ENCODE data around the gene EIF4ENIF1.

The EIF4ENIF1 gene

GRCh38 chr22:31481129-31481528 is 8.5 kb downstream of the EIF4ENIF1 start:
- H3K4me3 ChIP-seq (ENCODE audit: control insufficient read depth, low read depth, low read length) = no peak overlapping the region
- DNase-seq (ENCODE audit: low read depth) = no peak
- TF ChIP-seq, protein P1, sequence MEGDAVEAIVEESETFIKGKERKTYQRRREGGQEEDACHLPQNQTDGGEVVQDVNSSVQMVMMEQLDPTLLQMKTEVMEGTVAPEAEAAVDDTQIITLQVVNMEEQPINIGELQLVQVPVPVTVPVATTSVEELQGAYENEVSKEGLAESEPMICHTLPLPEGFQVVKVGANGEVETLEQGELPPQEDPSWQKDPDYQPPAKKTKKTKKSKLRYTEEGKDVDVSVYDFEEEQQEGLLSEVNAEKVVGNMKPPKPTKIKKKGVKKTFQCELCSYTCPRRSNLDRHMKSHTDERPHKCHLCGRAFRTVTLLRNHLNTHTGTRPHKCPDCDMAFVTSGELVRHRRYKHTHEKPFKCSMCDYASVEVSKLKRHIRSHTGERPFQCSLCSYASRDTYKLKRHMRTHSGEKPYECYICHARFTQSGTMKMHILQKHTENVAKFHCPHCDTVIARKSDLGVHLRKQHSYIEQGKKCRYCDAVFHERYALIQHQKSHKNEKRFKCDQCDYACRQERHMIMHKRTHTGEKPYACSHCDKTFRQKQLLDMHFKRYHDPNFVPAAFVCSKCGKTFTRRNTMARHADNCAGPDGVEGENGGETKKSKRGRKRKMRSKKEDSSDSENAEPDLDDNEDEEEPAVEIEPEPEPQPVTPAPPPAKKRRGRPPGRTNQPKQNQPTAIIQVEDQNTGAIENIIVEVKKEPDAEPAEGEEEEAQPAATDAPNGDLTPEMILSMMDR (IDR thresholded peaks at IDR 0.05; ENCODE audit: control insufficient read depth, insufficient read depth, low read depth, low read length, missing control alignments) = no peak

GRCh38 chr22:31477329-31477728 is 12.3 kb downstream of the EIF4ENIF1 start:
- no peak for DNase-seq (ENCODE audit: low read depth)
- no peak overlapping the region for H3K4me3 ChIP-seq (ENCODE audit: control insufficient read depth, low read depth, low read length)
- TF ChIP-seq, protein P1 (IDR thresholded peaks at IDR 0.05; ENCODE audit: control insufficient read depth, insufficient read depth, low read depth, low read length, missing control alignments) = no peak

- TF ChIP-seq, protein P1 (IDR thresholded peaks at IDR 0.05; ENCODE audit: control insufficient read depth, insufficient read depth, low read depth, low read length, missing control alignments) = no peak
- no peak for DNase-seq (ENCODE audit: low read depth)
- no peak overlapping the region for H3K4me3 ChIP-seq (ENCODE audit: control insufficient read depth, low read depth, low read length)
Measured at GRCh38 chr22:31475800-31476199, 13.8 kb downstream of the EIF4ENIF1 start.

GRCh38 chr22:31474743-31475142 is 14.9 kb downstream of the EIF4ENIF1 start:
- TF ChIP-seq, protein P1 (IDR thresholded peaks at IDR 0.05; ENCODE audit: control insufficient read depth, insufficient read depth, low read depth, low read length, missing control alignments) = no peak
- DNase-seq (ENCODE audit: low read depth) = peak; percentile 85
- no peak overlapping the region for H3K4me3 ChIP-seq (ENCODE audit: control insufficient read depth, low read depth, low read length)

DNA sequence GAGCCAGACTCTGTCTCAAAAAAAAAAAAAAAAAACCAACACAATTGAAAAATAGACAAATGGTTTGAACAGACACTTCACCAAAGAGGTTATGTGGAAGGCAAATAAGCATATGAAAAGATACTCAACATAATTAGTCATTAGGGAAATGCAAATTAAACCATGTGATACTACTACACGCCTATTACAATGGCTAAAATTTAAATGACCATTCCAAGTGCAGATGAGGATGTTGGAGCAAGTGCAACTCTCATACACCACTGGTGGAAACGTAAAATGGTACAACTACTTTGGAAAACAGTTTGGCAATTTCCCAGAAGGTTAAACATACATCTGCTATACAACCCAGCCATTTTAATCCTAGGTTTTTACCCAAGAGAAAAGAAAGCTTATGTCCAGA is 24.3 kb downstream of the EIF4ENIF1 start:
- no peak for DNase-seq (ENCODE audit: low read depth)
- no peak overlapping the region for H3K4me3 ChIP-seq (ENCODE audit: control insufficient read depth, low read depth, low read length)
- TF ChIP-seq, protein P1 (IDR thresholded peaks at IDR 0.05; ENCODE audit: control insufficient read depth, insufficient read depth, low read depth, low read length, missing control alignments) = no peak

DNA sequence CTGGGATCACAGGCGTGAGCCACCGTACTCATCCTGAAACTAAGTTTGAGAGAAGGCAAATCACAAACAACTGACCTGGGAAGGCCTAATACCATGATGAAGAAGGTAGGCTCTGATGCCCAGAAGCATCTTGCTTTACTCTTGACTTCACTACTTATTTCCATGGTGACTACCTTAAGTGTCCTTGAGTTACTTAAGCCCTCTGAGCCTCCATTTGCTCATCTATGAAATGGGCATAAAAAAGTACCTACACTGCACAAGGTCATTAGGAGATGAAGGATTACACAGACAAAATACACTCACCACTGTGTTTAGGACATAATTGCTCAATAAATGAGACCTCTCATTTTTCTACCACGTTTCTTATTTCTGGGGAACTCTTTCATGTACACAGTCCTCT is 27.9 kb downstream of the EIF4ENIF1 start:
- DNase-seq (ENCODE audit: low read depth) = no peak
- TF ChIP-seq, protein P1 (IDR thresholded peaks at IDR 0.05; ENCODE audit: control insufficient read depth, insufficient read depth, low read depth, low read length, missing control alignments) = no peak
- no peak overlapping the region for H3K4me3 ChIP-seq (ENCODE audit: control insufficient read depth, low read depth, low read length)
